ENCODE results near the gene LRP3.
"Not testable (repeated sequence)": the region's sequence is repeated elsewhere in the genome, so short reads cannot be mapped to it uniquely, and the experiment has no call there.

The LRP3 gene

DNA sequence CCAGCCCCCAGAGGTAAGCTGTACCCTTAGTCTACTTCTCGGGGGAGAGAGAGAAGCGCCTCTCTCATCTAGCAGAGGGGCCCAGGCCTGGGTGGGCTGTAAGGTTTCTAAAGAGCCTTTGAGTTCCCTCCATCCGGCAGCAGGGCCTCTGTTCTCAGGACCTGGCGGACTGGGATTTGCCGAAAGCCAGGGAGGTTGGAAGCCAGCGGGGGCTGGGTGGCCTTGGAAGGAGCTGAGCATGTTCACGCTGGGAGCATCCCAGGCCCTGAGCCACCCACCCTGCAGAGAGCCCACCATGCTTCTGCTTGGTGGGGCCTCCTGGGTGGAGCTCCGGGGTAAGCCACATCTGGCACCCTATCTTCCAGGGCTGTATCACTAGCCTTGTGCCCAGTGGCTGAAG lies 23.8 kb downstream of the LRP3 start:
- DNase-seq (ENCODE audit: low read depth) = no peak

DNA sequence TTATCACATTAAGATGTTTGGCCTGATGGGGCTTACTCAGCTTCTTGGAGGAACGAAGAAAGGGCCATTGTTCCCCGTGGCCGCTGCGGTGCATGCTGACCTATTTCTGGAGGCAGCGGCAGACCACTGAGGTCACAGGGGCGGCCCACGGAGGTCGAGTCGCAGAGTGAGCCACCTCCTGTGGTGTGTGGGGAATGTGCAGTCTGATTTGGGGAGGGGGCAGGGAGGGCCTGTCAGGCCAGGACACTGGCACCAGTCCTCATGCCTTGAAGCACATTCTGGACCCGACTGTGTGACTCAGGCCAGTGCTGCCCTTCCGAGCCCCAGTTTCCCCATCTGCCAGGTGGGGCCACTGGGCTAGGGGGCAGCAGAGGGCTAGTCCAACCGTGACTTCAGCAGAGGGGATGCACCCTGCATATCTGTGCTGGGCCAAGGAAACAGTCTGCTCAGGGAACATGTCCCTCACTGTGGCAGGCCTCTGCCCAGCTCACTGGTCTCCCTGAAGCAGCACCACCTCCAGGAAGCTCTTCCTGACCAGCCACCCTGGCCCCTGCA lies 25.2 kb downstream of the LRP3 start:
- no peak for DNase-seq (ENCODE audit: low read depth)

DNA sequence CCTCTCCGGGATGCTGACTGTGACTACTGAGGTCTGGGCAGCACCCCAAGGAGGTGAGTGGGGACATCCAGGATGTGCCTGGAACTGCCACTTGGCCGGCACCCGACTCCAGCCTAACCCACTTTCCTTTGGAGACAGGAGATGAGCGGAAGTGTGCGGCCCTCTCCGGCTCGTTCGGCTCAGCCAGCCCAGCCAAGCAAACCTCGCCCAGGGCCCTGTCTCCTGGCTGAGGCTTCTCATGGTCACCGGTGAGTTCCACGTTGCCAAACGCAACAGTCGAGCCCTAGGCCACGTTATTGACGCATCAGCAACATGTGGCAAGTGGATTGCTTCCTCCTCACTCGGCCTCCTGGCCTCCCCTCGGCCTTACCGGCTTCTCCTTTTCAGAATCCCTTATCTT lies 26.0 kb downstream of the LRP3 start:
- DNase-seq (ENCODE audit: low read depth) = no peak

DNA sequence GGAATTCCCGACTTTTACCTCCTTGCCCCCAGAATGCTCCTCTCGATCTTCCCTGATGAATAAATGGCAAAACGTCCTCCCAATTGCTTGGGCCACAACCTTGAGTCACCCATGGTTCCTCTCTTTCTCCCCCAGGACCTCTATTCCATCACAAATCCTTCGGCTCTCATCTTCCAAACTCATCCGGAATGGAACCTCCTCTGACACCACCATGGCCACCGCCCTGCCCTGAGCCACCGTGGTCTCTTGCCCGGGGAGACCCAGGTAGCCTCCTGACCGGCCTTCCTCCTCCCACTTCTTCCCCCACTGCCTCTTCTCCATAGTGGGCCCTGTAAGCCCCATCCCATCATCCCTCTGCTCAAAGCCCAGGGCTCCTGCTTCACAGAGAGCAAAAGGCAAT lies 26.6 kb downstream of the LRP3 start:
- no peak for DNase-seq (ENCODE audit: low read depth)

DNA sequence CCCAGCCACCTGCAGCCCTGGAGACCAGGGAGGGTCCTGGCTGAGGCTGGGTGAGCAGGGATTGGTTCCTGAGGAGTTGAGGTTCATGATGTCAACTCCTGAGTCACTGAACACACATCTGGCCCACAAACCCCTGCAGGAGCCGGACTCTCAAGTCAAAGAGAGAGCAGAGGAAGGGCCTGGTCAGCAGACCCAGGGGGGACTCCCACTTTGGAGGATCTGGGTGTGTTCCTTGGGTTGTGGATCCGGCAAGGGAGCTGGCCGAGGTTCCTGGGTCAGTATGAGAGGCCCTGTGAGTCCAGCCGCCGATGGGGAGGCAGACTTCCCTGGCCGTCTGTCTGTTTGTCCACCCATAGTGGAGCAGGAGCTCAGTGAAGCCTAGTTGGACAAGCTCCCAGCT lies 27.5 kb downstream of the LRP3 start:
- no peak for DNase-seq (ENCODE audit: low read depth)

DNA sequence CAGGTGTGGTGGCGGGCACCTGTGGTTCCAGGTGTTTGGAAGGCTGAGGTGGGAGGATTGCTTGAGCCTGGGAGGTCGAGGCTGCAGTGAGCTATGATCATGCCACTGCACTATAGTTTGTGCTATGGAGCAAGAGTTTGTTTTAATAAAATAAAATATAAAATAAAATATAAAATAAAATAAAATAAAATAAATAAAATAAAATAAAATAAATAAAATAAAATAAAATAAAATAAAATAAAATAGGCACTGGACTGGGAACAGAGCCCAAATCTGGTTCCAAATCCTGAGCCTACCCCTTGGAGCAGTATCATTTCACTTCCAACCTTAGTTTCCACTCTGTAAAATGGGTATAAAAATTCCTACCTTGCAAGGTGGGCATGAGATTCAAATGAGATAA lies 28.1 kb downstream of the LRP3 start:
- not testable (repeated sequence) for DNase-seq (ENCODE audit: low read depth)

DNA sequence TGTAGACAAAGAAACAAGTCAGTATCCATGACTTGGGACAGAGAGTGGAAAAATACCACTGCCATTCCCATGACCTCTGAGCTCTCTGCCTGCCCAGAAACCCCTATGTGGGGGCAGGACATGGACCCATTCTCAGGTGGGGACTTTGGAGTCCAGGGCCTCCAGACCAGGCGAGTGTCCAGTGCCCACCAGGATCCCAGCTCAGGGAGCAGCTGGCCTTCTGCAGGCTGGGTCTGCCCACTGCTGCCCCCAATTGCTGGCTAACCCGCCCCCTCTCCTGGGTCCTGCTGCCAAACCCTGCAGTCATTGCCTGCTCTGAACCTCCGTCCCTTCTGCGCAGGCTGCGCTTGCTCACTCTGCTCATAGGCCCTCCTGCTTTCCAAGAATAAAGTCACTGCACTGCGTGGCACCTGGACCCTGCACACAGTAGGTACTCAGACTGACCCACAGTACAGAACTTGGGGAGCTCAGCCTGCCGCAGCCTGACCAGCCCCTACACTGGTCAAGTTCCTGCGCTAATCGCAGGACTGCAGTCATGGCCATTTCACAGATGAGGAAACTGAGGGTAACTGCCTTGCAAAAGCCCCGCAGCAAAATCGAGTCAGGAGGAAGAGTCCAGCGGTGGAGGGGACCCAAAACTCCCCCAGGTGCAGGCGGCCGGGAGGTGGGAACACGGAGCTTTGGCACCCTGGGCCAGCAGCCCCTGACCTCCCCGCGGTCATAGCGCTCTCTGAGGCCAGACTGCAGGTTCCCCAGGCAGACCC lies 30.7 kb downstream of the LRP3 start:
- no peak for DNase-seq (ENCODE audit: low read depth)

DNA sequence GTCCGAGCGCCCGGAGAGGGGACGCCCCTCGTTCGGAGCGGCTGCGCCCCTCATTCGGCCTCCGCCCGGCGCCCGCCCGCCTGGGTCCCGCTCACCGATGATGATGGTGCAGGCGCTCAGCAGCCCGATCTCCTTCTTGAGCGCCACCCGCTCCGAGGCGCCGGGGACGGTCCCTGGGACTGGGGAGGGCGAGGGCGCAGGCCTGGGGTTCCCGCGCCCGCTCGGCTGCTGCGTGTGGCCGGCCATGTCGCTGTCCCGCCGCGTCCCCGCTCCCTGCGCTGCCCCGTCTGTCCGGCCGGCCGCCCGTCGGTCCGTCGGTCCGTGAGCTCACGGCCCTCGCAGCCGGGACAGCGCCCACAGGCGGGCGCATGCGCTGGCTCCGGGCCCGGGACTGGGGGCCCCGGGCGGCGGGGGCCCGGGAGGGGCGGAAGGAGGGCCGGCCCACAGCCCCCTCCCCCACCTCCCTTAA lies 31.4 kb downstream of the LRP3 start, which contains the start of gene SLC7A10:
Gene SLC7A10, minus strand, starts transcription at position 393 of the 469 bp plus-strand sequence. Its CDS starts 147 bp downstream, at position 246.
- no peak for DNase-seq (ENCODE audit: low read depth)

DNA sequence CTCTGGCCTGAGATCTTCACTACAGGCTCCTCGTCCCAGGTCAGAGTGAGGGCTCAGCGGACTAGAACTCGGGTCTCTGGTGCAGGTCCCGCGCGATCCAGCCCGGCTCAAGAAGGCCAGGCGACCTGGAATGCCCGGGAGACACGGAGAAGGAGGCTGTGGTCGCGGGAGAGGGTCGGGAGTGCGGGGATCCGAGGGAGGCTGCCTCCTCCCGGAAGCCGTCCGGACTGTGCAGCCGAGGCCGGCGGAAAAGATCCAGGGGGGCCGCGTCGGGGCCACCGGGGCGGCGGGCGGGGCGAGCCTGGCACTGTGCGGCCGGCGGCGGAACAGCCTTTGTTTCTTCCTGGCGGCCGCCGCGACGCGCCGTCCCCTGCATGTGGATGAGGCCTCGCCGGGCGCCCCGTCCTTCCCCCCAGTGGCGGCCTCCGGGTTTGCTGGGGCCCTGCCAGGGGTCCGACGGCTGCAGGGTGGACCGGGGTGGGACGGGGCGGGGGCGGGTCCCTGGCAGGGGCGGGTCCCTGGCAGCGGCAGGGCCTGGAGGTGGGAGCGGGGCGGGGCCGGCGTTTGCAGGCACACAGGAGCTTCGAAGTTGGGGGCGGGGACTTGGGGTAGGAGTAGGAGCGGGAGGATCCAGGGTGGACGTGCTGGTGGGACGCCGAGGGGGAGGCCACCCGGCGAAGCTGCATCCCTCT lies 32.6 kb downstream of the LRP3 start:
- no peak for DNase-seq (ENCODE audit: low read depth)

DNA sequence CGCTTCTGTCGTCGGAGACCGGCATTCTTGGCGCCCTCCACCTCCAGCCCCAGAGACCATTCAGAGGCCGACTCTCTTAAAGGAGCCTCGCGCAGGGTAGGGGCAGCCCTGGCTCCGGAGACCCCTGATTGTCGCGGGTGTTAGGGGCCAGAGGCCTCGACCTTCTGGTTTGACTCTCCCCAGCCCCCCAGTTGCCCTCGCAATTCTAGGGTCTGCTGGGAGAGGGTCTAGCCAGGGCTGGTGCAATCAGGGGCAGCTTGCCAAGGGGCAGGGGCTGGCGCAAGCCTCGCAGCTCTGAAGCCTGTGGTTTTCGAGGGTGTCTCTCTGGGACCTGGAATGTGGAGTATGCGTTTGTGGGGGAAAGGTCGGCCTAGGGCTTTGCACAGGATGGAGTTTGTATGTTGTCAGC lies 33.1 kb downstream of the LRP3 start:
- no peak for DNase-seq (ENCODE audit: low read depth)

DNA sequence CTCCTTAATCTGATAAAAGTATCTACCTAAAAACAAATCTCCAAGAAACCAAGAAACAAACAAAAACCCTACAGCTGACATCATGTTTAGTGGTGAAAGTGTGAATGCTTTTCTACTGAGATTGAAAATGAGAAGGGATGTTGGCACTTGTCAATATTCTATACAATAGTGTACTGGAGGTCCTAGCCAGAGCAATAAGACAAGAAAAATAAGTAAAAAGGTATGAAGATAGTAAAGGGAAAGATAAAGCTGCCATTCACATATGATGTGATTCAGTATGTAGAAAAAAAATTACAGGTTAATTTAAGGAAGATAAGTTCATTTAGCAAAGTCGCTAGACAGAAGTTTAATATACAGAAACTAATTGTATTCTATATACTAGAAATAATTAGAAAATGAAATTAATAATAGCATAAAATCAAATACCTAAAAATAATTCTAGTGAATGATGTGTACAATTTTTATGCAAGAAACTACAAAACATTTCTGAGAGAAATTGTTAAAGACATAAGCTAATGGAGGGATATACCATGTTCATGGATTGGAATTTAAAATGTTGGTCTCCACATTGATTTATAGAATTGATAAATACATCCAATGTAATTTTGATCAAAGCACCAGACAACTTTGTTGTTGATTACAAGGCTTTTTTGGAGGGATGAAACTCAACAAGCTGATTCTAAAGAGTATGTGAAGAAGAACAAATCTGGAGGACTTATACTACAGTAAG lies 33.9 kb downstream of the LRP3 start:
- no peak for DNase-seq (ENCODE audit: low read depth)

DNA sequence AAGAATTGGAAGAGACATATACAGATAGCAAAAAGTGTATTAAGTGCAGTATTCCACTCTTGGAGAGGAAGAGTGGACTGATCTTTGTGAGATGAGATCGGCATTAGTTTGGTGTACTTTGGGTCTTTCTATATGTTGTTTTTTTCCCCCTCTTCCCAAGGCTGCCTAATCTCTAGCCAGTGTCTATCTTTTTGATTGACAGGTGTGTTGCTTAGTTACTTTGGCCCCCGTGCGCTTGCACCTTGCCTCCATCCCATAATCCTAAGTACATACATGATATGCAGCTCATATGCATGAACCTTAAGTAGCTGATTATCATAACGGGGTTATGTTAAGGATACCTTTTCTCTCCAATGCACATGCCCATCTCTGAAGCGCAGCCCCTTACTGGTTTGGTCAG lies 35.8 kb downstream of the LRP3 start:
- no peak for DNase-seq (ENCODE audit: low read depth)

DNA sequence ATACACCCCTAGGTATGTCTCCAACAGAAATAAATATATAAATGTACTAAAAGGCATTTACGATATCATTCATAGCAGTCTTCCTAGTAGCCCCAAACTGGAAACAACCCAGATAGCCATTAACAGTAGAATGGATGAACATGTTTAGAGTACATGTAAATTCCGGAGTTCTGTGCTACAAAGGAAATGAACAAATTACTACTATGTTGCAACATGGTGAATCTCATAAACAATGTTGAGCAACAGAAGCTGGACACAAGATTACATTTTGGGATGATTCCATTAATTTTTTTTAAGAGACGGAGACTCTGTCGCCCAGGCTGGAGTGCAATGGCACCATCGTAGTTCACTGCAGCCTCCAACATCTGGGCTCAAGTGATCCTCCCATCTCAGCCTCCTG lies 37.4 kb downstream of the LRP3 start:
- peak; percentile 57 for DNase-seq (ENCODE audit: low read depth)

DNA sequence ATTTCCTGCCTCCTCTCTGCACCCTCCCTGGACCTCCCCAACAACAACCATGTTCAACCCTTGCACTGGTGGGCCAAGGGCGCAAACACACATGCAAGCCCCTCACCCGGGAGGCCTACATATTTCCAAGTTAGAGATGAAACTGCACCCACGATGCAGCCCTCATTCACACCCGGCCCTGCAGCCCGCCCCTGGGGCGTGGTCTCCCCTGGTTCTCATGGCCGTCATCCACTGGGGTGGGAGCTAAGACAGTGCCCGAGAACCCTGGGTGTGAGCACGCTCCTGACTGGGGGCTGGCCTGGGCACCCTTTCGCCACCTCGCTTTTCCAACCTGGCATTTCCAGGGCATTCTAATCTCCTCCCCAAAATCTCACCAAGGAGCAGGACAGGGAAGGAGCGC lies 38.5 kb downstream of the LRP3 start:
- DNase-seq (ENCODE audit: low read depth) = no peak

DNA sequence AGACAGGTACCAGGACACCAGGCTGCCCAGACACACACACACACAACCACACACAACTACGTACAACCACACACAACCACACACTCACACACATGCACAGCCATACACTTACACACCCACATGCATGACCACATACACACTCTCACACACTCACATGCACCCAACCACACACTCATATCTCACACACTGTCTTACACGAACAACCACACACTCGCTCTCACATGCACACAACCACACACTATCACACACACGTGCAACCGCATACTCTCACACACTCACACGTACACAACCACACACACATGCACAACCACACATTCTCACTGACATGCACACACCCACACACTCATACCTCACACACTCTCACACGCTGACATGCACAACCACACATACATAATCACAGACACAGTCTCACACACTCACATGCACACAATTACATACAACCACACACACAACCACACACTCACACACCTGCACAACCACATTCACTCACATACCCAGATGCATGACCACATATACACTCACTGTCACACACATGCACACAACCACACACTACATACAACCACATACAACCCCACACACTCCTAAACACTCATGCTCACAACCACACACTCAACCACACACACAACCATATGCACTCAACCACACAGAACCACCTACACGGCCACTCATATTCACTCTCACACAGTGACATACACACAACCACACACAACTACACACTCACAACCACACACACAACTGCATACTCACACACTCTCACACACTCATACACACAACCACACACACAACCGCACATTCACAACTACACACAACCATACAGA lies 39.1 kb downstream of the LRP3 start:
- DNase-seq (ENCODE audit: low read depth) = no peak

DNA sequence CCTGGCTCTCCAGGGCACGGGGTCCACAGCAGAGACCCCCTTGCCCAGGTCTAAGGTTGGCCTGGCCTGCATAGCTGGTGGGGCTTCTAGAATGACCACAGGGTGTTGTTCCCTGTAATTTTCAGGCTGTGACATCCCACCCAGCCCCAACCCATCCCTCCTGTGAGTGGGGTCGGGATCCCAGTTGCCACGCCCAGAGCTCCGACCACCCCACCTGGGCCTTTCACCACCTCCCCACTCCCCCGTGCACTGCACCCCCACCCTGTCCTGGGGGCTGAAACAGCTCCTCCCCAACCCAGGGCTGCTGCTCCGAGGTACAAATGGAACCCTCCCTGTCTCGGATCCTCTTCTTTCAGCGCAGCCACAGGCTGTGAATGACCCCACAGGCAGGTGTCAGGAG lies 40.0 kb downstream of the LRP3 start:
- DNase-seq (ENCODE audit: low read depth) = no peak

DNA sequence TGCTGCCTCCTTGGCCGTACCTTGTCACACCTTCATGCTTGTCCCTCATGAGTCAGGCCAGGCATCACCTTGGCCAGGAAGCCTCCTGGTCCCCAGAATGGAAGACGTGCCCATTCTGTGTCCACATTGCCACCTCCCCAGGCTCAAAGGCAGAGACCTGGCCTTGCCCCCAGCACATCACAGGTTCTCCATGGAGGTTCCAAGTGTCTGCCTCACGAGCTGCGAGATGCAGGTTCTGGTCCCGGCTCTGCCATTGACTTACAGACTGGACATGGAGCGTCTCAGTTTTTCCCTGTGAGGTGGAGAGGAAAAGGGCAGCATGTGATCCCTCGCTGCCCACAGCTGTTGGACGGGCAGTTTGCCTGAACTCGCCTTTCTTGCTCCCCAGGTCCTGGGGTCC lies 40.6 kb downstream of the LRP3 start:
- no peak for DNase-seq (ENCODE audit: low read depth)

DNA sequence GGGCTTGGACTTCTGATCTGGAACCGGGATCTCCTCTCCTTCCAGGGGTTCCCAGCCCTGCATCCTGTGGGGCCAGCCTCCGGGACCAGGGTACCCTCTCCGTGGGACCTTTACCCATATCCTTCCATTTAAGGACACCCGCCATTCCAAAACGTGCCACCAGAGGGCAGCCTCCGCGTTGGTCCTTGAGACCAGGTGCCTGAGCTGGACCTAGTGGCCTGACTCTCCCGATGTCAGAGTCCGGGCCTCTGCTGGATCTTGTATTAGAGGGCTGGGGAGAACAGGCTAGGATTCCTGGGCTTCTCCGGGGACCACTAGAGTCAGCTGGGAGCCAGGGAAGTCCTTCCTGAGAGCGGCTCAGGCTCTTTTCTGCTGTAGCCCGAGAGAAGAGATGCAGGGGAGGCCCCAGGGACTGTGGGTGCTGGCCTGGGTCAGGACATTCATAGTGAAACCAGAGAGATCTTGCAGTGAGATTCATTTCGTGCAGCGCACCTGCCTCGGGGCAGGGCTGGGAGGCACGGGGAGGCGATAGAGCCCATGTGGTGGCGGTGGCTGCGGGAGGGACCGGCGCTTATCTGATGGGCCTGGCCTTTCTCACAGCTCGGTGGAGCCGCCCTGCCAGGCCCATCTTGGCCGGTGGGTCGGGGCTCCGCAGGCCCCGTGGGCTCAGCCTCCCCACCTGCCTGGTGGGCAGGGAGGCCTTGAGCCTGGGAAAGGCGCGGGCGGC lies 41.3 kb downstream of the LRP3 start:
- no peak for DNase-seq (ENCODE audit: low read depth)

DNA sequence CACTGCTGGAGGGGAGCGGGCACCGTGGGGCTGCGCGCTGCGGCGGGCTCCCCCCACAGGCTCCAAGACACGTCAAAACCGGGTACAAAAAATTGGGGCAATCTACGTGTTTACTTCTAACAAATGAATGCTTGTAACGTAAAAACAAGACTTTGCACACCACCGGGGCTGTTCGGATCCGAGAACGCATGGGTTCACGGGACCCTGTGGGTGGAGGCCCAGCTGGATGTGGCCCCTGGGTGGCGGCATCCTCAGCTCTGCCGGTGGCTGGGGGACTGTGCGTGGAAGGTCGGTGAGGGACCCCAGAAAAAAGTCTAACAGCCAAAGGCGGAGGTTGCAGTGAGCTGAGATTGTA lies 41.8 kb downstream of the LRP3 start:
- DNase-seq (ENCODE audit: low read depth) = no peak

DNA sequence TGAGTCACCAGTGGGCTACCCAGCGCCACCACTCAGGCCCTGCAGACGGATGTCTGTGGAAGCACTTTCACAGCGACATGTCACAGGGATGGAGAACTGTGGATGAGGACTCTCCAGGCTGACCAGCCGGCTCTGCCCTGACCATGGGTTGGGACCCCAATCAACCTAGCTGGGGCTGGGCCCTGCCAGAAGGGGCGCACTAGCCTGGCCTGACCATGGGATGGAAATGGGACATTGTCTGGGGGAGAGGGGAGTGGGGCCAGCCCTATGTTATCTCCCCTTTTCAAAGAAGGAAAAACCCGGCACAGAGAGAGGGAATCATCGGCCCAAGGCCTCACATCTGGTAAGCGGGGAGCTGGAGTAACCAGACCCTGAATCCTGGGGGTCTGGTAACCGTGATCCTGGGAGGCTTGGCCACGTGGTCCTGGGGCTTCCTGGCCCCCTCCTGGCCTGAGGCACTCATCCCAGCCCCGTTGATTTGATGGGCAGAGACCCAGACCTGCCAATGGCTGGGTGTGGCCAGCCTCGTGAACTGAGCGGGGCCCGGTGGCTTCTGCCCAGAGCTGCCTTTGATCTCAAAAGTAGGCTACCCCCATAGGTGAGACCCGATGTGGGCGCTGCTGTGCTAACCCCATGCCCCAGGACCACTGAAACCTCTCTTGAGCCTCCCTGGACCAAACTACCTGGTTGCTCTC lies 42.7 kb downstream of the LRP3 start:
- DNase-seq (ENCODE audit: low read depth) = no peak

Measured in GM04503 (cell line).